ENCODE data around the gene VMP1.
"Not testable (repeated sequence)": the region's sequence is repeated elsewhere in the genome, so short reads cannot be mapped to it uniquely, and the experiment has no call there.

Gene VMP1

DNA sequence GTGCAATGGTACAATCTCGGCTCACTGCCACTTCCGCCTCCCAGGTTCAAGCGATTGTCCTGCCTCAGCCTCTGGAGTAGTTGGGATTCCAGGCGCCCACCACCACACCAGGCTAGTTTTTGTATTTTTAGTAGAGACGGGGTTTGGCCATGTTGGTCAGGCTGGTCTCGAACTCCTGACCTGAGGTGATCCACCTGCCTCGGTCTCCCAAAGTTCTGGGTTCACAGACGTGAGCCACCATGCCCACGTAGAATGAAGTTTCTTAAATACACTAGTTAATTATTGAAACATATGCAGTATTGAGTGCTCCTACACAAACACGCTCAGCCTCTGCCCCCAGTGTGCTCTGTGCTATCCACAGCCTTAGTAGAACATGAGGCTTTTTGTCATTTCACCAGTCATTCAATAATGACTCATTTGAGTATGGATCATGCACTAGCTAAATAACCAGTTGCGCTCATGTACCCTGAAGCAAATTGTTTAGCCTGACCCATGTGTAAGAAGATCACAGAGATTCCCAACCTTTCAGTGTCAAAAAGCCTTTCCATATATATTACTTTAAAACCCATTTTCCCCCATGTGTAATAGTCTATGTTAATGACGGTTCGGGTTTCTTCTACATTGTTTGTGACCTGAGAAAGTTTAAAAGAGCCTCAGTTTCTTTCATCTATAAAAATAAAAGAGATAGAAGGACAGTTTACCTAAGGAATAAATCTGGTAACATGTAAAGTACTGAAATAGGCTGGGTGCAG, 135.6 kb downstream of the VMP1 start:
- peak; percentile 67 to 76 for DNase-seq

DNA sequence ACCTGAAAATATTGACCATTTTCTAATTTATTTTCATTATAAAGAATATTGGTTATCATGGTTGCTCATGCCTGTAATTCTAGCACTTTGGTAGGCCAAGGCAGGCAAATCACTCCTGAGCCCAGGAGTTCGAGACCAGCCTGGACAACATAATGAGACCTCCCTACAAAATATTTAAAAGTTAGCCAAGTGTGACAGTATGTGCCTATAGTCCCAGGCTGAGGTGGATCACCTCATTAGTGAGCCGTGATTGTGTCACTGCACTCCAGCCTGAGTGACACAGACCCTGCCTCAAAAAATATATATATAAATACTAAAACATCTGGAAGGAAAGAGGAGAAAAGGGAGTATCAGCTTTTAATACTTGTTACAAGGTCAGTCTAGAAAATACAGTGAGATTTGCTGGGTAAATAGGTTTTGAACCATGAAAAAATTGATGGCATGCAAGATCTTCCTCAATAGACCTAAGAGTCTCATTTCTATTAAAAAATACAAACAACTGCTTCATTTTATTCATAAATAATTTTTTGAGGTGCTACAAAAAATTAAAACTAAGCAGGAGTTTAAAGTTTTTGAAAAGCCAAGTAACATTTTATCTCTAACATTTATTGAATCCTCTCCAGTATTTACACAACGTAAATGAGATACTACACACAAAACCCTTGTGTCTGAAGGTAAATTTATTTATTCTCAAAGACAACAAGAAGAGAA, 137.6 kb downstream of the VMP1 start:
- no peak for DNase-seq

DNA sequence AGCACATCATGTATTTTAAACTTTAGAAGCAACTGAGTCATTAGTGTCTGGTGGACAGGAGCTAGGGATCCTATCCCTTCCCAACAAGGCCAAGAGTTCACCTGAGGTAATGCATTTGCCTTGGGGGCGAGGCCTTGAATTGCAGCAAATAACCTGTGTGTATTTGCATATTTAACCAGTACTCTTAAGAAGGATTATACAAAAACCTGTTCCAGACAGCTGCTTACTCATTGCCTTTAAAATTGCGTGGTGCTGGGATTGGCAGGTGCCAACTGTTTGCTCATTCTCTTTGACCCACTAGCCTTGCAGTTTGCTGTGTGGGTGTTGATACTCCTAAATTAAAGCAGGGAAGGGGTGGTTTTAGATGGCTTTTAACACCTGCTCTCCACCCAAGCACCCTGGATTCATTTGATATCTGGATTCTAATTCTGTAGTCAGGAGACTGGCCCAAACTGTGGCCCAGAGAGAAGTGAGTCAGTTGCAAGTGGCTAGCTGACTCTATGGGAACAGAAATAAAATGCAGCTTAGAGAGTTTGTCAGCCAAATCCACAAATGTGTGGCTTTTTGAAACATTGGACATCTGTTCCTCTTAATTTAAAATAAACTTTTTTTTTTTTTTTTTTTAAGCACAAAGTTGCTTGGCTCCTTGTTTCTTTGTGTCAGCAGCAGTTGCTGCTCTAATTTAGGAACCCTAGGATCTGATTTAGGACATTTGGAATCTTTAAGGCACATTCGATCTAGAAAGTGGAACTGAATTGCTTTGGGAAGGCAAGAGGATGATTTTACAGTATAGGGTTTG, 138.3 kb downstream of the VMP1 start:
- peak in 1 of 2 donors; percentile 49 for DNase-seq

DNA sequence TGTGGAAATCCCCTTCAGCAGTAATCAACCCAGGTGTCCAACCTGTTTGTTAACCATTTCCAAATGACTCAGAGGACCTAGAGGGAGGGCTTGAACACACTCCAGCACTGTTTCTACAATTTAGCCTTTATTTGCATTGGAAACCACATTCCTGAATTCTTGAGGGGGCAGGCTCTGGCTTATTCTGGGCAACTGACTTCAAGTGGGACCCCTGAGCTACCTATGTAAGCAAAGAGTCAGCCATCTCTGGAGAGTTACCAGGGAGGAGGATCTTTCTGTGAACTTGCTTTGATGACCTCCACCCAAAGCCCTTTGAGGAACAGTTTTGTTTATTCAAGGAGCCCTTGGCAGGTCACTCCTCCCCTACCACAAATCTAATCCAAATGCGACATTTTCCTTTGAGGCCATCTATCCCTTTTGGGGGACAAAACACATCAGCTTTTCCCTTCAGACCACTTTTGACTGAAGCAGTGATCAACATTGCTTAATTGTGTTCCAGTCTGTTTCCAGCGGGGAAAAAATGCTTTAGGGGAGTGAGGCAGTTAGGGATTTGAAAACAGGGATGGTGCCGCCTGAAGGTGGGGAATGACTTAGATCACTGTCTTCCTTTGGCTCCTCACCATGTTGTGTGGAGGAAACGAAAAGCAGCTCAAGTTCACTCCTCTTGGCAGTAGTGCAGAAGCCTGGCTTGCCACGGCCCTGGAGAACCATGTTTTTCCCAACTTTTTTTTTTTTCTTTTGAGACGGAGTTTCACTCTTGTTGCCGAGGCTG, 139.1 kb downstream of the VMP1 start:
- DNase-seq: peak in 1 of 2 donors; percentile 76

DNA sequence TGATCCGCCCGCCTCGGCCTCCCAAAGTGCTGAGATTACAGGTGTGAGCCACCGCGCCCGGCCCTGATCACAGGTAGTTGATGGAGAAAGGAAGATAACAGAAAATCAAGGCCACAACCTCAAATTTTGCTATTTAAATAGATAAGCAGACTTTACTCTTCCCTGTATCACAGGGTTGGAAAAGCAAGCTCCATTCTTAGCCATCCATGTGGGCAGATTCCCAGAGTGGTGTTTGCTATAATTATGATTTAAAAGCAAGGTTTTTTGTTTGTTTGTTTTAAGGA, 140.9 kb downstream of the VMP1 start:
- no peak for DNase-seq

DNA sequence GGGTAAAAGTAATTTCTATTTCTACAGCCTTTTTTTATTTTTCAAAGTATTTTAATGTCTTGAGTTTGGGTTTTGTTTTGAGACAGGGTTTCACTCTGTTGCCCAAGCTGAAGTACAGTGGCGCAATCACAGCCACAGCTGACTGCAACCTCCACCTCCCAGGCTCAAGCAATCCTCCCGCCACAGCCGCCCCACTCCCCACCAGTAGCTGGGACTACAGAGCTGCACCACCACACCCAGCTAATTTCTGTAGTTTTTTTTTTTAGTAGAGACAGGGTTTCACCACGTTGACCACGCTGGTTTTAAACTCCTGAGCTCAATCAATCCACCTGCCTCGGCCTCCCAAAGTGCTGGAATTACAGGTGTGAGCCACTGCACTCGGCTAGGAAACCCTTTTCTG, 141.3 kb downstream of the VMP1 start:
- DNase-seq: peak in 1 of 2 donors; percentile 53

DNA sequence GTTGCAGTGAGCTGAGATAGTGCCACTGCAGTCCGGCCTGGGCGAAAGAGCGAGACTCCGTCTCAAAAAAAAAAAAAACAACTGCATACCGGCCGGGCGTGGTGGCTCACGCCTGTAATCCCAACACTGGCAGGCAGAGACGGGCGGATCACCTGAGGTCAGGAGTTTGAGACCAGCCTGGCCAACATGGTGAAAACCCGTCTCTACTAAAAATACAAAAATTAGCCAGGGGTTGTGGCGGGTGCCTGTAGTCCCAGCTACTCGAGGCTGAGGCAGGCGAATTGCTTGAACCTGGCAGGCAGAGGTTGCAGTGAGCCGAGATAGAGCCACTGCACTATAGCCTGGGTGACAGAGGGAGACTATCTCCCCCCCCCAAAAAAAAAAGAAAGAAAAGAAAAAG, 142.9 kb downstream of the VMP1 start:
- DNase-seq: not testable (repeated sequence)

DNA sequence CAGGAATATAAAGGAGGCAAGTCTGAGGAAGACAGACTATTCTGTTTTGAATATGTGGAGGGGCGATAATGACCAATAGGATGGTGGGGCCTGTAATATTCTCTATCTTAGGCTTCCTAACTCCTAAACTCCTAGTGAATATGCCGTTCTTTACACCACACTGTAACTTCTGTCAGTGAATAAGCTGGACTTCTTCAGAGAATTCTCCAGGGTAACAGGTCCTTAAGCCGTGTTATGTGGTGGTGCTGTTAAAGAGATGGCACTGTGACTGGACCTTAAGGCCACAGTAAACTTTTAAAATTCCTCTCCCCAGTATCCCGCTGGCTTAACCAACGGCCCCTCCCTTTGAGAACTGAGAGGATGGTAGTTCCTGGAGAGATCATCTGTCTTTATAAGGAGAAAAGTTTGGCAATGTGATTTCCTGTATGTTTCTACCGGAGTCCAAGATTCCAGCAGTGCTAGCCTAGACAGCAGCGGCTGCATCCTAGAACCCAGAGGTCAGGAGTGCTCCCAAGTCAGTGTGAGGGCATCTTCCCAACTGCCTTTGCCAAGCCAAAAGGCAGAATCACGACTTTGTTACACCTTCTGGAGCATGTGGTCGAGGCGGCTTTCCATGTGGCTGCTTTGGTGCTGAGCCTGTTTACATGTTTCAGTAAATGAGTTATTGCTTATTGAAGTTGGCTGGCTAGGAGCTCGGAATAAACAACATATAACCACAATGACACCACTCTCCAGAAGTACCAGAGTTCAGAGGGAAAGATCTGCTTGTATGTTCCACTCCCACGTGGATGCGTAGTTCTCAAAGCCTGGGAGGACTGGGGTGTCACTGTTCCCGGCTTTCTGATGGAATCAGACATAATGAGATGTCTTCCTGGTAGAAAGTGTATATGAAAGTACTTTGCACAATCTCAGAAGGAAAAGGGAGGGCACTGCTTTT, 144.3 kb downstream of the VMP1 start:
- no peak for DNase-seq

DNA sequence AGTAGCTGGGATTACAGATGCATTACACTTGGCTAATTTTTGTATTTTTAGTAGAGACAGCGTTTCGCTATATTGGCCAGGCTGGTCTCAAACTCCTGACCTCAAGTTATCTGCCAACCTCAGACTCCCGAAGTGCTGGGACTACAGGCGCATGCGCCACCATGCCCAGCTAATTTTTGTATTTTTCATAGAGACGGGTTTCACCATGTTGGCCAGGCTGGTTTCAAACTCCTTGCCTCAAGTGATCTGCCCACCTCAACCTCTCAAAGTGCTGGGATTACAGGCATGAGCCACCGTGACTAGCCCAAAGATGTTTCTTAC, 145.4 kb downstream of the VMP1 start:
- DNase-seq: not testable (repeated sequence)

DNA sequence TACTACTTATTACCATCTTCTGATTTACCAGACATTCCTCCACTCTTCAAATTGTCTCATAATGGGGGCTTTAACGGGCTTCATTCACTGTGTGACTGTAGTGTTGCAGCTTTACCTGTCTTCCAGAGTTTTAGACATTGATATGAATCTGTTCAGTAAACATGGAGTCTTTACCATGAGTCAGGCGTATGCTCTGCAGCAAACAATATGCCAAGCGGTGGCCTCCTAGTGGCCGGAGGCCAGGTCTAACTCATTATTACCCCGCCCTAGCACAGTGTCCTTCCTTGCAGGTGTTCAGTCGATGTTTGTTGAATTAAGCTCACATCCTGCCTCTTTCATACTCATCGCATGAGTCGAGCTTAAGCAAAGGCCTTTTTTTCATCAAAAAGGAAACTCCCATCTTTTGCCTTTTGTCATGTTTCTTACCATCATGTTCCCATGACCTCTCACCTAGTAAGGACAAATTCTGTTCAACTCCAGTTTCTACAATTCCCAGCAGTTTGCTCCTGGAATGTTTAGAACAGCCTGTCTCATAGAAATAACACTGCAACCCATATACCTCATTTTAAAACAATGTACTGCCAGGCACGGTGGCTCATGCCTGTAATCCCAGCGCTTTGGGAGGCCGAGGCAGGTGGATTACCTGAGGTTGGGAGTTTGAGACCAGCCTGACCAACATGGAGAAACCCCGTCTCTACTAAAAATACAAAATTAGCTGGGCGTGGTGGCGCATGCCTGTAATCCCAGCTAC, 145.9 kb downstream of the VMP1 start:
- DNase-seq: peak; percentile 60 to 76

DNA sequence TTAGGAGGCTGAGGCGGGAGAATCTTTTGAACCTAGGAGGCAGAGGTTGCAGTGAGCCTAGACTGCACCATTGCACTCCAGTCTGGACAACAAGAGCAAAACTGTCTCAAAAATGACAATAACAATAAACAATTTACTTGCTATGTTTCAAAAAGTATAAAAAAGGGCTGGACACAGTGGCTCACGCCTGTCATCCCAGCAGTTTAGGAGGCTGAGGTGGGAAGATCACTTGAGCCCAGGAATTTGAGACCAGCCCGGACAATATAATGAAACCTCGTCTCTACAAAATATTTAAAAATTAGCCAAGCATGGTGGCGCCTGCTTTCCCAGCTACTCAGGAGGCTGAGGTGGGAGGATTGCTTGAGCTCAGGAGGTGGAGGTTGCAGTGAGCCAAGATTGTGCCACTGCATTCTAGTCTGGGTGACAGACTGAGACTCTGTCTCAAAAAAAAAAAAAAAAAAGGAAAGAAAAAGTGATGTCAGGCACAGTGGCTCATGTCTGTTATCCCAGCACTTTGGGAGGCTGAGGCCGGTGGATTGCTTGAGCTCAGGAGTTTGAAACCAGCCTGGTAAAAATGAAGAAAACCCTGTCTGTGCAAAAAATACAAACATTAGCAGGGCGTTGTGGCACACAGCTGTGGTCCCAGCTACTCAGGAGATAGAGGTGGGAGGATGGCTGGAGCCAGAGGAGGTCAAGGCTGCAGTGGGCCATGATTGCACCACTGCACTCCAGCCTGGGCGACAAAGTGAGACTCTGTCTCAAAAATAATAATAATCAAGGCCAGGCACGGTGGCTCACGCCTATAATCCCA, 146.7 kb downstream of the VMP1 start:
- not testable (repeated sequence) for DNase-seq

DNA sequence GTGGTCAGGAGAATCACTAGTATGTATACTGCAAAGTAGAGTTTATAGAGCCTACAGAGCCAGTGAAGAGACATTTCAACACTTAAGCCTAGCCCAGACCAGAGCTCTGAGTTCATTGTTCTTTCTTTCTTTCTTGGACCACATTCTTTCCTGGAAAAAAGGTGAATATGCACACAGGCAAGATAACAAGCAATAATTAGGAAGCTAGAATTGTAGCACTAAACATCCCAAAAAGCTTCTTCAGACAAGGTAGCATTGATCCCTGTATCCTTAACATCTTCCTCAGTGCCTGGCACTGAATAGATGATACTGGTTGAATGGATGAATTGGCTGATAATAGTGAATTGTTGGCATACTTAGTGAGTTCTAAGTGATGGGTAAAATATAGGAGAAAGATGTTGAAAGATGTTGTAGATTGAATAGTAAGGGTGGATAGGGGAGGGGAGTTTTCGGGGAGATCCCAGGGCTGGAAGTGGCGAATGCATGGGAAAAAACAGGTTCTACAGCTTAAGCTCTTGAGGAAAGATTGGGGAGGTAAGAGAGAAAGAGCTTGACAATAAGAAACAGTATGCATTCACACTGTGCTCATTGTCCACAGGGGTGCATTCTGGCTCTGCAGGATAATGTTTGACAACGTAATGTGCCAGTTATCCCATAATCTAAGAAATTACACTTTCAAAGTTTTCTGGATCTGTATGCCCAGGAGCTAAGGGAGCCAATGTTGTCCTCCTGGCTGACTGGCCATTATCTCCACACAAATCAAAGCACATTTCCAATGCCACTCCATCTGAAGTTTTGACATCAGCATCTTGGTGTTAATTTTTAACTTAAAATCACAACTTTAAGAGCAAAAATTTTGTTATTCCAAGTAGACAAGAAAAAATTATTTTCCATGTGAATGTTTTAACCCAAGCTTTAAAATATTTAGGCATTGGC, 149.7 kb downstream of the VMP1 start:
- no peak for DNase-seq

DNA sequence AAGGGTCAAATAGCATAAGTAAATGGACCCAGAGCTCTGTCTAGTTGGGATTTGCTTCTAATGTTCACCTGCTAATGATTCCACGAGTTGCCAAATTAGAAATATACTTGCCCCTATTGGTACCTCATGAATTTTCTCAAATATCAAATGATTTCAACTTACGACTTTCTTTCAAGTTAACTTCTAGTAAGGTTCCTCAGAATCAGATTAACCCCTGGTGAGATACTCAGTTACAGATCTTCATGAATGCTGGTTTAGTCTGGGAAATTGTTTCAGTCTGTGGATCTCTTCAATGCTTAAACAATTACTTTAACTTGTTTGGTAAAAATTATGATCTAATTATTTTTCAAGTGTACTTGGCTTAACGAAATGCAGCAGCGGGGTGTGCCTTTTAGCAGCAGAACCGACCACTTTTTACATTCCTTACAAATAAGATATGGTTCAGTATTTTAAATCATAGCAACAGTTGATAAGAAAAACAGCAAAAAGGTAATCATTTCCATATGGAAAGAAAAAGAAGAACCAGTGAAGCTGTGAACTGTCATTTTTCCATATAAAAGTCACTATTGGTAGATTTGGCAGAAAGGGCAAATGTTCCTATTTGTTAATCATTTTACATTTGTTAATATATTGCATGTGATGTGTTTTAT, 150.8 kb downstream of the VMP1 start:
- no peak for DNase-seq

DNA sequence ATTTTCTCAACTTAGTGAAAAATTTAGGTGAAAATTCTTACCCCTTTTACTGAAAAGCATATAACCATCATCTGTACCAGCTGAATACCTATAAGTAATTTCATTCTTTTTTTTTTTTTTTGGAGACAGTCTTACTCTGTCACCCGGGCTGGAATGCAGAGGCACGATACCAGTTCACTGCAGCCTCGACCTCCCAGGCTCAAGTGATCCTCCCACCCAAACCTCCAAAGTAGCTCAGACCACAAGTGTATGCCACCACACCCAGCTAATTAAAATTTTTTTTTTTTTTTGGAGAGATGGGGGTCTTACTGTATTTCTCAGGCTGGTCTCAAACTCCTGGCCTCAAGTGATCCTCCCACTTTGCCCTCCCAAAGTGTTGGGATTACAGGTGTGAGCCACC, 151.5 kb downstream of the VMP1 start:
- no peak for DNase-seq

DNA sequence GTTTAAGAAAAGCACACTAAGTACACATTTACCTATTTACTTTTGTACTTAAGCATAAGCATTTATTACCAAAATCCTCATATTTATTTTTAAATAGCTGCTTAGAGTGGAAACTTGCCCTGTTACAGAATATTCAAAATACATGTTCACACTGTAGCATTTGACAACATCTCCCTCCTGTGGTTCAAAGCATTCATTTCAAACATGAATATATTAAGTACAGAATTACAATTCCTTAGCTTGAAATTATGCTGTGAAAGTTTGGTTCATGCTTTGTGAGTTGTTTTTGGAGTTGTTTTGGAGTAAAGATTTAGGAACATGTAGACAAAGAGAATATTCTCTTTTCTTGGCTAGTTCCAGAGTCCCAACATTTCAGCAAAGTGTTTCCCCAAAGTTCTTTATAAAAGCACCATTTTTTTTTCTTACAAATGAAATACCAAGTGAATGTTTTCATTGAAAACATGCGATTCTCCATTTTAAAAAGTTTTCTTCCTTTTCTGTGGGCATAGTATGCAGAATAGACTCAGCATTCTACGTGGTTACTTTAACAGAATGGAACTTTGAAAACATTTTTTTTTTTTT, 152.1 kb downstream of the VMP1 start:
- peak in 1 of 2 donors; percentile 67 for DNase-seq

DNA sequence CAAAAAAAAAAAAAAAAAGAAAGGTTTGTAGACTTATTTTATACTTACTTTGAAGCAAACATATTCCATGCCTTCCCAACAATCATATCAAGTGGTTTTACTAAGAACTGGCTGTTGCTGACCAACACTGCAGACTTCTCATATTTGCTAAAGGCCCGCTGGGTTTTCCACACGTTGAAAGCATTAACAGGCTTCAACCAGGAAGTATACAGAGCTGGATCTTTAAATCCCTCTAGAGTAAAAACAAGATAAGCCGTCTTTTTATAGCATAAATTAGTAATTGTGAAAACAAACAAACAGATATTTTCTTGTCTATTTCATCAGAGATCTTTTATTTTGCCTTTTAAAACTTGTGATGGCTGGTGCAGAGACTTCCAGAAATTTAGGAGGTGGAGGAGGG, 156.2 kb downstream of the VMP1 start:
- no peak for DNase-seq

DNA sequence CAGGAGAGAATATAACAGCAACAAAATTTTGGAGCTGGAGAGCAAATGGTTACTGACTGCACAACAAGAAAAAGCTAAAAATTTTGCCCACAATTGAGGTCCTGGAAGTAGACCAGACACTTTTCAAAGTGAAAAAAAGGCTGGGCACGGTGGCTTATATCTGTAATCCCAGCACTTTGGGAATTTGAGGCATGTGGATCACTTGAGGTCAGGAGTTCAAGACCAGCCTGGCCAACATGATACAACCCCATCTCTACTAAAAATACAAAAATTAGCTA, 162.4 kb downstream of the VMP1 start:
- no peak for DNase-seq

DNA sequence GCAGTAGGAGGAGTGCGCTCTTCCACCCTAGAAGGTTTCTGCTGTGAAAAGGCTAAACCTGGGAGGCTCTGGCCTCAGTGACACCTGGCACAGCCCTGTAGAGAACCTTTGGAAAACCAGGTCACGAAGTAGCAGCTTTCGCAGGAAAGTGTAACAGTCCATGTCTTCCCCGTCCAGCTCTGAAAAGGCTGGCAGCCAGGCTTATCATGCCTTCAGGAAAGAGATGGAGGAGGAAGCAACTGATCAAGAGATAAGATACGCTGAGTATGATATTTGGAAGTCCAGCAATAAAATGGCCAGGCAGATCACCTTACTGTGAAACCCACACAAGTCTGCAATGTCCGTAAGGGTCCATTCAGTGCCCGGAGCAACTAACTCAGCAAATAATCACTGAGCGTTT, 163.0 kb downstream of the VMP1 start:
- no peak for DNase-seq

DNA sequence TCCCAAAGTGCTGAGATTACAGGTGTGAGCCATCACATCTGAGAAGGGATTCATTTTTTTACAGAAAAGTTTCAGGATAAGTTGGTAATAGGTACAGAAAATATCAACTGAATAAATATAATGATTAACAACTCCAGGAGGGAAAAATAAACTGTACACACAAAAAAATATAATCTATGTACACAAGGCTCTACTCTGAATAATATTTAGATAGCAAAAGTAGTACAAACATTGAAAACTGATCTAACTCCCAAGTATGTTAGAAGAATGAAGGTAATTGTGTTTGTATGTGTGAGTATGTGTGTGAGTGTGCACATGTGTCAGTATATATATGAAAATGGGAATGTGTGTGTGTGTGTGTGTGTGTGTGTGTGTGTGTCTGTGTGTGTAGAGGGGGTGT, 164.9 kb downstream of the VMP1 start:
- no peak for DNase-seq

Measured in CD4-positive, alpha-beta T cell treated with Interleukin-4 for 1 hour (primary cell).